Erythroblast (primary cell): ENCODE results near the gene SLIT2.

Experiments used
- GATA1 ChIP-seq: IDR thresholded peaks from 2 replicates; pipeline ENCODE4 v1.6.1; 2011; ENCODE audit warnings: low read depth, mild to moderate bottlenecking, control low read depth, low read length, moderate library complexity
- POLR2A ChIP-seq: IDR thresholded peaks from 2 replicates; pipeline ENCODE4 v1.6.1; 2011; ENCODE audit warnings: mild to moderate bottlenecking, low read length

DNA sequence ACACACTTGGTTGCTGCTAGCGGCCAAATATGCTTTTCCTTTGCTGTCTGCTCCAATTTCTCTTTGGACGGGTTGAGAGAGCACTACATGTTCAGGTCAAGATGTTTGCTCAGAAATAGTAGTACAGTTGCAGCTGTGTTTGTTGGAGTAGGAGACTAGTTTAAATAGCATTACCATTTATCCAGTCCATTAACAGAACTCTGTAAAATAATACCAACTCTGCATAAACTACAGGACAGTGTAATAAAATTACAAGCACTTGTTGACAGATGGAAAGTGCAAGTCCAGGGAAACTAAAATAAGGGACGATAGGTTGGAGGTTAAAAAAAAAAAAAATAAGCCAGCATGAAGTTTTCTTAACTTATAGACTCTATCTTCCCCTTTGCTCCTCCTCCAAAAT lies 20.2 kb downstream of the SLIT2 start:
- TF ChIP-seq POLR2A = no peak
- no peak for TF ChIP-seq GATA1
